ENCODE measurements around the gene NDRG4.

The NDRG4 gene

GRCh38 chr16:58497468-58497867 lies 2.5 kb upstream of the NDRG4 start:
- DNase-seq: no peak

- no peak for DNase-seq
These were observed 2.0 kb upstream of the NDRG4 start for GRCh38 chr16:58497935-58498334.

- no peak for DNase-seq
These were observed 1.4 kb upstream of the NDRG4 start for GRCh38 chr16:58498341-58499091.

- DNase-seq: no peak
These were observed 841 bp upstream of the NDRG4 start for GRCh38 chr16:58499092-58499511.

GRCh38 chr16:58500430-58501241 lies 693 bp downstream of the NDRG4 start:
- no peak for DNase-seq

DNA sequence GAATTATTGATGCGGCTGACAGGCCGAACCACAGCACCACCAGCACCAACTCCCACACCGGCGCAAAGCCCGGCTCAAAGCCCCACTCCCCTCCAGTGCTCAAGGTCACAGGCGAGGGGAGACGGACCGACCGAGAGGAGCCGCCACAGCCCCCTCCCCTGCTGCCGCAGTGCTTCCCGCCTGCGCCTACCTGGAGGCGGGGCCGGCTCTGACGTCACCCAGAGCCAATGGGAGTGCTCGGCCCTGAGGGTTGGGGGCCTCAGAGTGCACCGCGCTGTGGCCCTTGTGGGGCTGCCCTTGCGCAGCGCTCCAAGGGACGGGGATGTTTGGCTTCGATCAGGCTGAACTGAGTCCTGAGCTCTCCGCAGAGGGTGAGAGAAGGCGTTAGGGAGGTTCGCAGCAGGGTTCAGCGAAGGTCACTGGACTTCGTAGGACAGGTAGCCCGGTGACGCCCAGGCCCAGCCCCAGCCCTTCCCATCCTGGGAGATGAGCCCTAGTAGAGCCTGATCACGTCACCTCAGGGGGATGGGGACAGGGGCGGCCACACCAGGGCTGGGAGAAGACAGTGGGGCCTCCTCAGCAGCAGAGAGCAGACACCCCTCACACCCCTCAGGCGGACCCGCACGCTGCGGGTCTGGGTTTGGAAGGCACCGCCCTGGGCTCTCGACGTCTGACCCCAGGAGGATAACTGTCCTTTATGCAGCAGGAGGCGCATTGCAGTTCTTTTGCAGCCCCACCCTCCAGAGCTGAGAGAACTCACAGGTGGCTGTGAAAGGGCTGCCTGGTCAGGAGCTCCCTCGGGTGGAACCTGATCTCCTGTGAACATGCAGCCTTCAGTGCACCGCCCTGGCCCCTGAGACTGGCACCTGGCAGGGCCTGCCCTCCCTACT lies 1.5 kb downstream of the NDRG4 start:
- DNase-seq: peak; percentile 60

DNA sequence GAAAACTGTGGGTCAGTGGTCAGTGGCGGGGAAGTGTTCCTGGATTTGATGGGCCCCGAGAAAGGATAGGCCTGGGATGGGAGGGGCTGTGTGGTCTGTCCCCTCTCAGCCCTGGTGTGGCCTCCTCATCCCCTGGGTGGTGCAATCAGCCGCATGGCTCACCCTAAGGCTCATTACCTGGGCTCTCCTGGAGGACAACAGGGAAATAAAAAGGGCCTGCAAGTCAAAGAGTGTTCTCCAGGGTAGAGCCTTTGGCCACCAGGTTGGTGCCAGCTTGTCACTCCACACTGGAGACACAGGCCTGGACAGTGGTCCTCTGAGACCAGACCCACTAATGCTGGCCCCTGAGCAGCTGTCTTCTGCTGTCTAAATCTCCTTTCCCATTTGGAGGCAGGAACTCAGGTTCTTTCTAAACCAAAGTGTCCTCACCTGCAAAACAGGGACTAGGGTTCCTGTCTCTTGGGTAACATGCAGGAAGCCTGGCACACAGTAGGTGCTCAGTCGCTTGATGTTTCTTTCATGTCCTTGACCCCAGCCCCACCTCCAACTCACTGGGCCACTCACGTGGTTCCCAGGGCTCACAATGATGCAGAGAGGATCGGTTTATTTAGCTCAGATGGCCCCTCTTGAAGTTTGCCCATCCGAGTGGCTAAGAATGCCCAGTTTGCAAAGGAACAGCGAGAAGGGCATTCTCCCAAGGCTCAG lies 2.4 kb downstream of the NDRG4 start:
- DNase-seq: no peak

- no peak for DNase-seq
These were observed 3.4 kb downstream of the NDRG4 start for GRCh38 chr16:58503166-58503862.

GRCh38 chr16:58503863-58504688 lies 4.1 kb downstream of the NDRG4 start:
- no peak for DNase-seq

DNA sequence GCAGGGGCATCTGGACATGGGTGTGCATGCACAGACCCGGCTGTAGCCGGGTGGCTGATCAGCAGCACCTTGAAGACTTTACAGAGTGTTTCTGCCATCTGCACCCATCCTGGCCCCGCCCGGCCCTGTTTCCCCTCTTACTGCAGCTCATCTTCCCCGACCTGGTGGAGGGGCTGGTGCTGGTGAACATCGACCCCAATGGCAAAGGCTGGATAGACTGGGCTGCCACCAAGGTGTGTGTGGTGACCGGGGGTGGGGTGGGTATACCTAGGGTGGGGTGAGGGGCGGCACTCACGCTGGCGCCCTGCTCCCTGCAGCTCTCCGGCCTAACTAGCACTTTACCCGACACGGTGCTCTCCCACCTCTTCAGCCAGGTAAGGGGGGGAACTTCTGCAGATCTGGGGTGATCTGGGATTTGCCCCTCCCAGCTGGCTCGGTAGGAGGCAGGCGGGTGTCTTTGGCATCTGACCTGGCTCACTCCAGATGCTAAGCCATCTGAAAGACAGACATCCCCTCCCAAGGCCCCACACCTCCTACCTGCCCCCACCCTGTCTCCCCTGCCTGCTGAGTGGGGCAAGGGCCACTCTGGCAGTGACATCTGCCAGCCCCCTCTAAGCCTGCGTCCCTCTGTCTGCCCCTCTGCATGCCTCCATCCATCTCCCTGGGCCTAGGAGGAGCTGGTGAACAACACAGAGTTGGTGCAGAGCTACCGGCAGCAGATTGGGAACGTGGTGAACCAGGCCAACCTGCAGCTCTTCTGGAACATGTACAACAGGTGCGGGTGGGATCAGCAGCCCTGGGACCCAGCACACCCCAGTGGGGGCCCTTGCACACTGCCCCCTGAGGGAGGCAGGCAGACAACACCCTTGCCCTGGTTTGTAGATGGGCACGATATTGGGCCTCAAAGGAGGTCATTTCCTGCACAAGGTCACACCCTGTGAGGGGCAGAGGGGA lies 6.6 kb downstream of the NDRG4 start:
- no peak for DNase-seq

DNA sequence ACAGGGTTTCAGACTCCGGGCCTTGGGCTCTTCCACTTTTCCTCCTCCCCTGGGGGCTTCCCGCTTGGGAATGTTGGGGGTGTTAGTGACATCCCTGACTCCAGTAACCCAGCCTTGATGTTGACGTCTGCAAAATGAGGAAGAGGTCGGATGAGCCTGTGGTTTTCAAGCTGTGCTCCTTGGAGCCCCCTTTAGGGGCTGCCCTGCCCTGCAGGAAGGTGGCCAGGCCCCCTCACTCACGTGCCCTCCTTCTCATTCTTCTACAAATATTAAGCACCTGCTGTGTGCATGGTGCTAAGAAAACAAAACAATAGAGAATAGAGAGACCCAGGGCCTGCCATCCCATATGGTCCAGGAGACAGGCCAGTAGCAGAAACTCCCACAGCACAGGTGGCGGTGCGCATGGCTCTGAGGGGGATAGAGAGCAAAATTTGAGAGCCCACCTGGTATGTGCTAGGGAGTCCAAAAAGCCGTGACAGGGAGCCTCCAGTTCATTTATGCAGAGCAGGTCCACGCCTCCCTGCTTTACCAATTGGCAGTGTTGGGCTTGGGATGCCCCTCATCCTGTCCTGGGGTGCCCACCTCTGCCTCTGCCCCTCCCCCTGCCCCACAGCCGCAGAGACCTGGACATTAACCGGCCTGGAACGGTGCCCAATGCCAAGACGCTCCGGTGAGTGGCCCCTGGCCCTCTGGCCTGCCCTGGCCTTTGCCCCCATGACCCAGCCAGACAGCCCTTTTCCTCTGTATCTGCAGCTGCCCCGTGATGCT lies 7.4 kb downstream of the NDRG4 start:
- DNase-seq: no peak

- DNase-seq: no peak
These were observed 8.2 kb downstream of the NDRG4 start for GRCh38 chr16:58507963-58508670.

DNA sequence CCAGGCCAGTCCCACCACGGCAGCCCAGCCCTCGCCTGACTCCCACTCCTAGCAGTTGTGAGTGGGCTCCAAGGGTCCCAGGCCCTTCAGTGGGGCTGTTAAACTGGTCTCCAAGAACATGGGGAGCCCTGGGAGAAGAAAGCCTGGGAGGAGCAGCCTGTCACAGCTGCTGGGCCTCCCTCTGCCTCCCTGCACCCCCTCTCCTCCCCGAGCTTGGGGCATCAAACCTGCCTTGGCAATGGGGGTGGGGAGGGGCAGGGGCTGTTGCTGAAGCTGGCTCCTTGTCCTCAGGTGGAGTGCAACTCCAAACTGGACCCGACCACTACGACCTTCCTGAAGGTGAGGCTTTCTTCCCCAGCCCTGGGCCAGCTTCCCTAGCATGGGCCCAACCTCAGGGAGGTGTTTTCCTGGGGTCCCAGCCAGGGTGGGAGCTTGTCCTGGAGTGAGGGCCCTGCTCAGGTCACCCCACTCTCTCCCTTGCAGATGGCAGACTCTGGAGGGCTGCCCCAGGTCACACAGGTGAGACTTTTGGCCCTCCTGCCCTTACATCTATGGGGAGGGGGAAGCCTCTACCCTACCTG lies 8.8 kb downstream of the NDRG4 start:
- DNase-seq: no peak

DNA sequence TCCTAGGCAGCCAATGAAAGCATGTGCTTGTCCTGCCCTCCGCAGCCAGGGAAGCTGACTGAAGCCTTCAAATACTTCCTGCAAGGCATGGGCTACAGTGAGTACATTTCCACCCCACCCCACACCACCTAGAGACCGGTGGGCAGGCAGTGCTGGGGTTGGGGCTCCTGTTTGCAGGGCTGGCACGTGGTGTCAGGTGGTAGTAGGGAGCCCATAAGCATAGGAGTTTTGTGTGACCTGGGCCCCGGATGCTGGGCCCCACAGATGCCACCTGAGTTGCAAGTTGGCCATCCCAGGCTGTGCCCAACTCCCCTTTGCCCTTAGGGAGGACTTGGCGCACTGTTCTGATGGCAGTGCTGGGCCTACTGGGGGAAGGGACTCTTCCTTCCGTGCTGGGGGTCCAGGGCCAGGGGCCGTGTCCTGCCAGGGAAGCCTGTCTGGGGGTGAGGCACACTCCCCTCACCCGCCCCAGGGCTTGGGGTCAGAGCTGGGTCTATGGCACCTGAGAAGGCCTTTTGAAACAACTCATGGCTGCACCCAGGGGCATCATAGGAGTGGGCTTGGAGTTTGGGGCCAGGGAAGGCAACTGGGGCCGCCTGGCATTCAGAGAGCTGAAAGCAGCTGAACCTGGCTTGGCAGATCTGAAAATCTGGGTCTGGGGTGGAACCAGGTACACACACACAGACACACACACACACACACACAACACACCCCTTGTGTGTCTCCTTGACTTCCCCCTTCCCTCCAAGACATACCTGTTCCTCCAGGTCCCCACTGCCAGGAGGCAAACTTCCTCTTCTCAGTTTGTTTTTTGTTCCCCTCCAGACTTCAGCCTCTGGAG lies 9.5 kb downstream of the NDRG4 start:
- DNase-seq: no peak

DNA sequence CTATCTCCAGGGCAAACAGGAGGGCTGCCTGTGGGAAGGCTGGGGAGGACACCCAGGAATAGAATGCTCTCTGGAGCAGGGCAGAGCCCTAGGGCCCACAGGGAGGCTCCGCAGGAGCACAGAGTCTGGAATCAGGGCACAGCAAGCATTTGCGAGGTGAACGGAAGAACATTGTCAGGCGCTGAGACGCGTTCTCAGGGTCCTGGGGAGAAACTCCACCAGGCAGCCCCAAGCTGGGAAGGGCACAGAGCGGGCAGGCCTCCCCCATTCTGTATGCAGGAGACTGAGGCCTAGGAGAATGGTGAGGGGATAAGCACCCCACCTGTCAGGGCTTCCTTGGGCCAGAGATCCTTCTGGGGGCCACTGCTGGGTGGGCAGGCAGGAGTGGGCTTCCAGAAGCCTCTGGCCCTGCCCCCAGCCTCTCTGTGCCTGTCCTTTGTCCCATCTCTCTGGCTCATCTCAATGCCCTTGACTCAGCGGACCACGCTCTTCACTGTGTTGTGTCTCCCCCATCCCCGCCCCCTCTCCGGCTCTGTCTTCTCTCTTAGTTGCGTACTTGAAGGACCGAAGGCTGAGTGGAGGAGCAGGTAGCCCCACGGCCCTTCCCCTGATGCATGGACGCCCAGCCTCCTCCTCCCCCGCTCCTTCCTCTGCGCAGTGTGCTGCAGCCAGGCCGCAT lies 10.3 kb downstream of the NDRG4 start:
- no peak for DNase-seq

Measured in stimulated activated CD4-positive, alpha-beta T cell treated with anti-CD3 and anti-CD28 coated beads, Interleukin-4, amount 100 ng/mL, for 1 hour (primary cell).